ENCODE results near the gene PSMG4.

PSMG4 gene

DNA sequence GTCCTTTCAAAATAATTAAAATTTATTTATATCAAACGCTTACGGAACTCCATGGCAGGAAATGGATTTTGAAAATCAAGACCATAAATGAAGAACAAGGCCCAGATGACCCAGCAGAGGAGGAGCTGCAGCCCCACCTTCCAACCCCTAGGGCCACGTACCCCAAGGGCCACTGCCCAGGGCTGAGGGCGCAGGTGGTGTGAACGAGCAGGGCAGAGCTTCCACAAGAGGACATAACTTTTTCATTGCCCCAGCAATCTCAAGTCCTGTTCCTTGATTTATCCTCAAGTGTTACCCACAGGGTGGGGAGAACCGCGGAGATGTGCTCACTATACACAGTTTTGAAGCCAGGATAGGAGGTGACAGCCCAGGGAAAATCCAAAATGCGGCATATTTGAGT lies 42.8 kb downstream of the PSMG4 start:
- no peak overlapping the region for H3K9ac ChIP-seq (ENCODE audit: low read length)
- peaks cover 2% of the 10 kb centered on the region for H3K36me3 ChIP-seq (ENCODE audit: control insufficient read depth, insufficient read depth, low read length)
- H3K4me1 ChIP-seq (ENCODE audit: control insufficient read depth, insufficient read depth, low read length) = no peaks in the 10 kb centered on the region
- no peak overlapping the region for H3K4me3 ChIP-seq (ENCODE audit: low read length)
- H3K9me3 ChIP-seq (ENCODE audit: control insufficient read depth, low read length) = no peaks in the 10 kb centered on the region
- no peaks in the 10 kb centered on the region for H3K27me3 ChIP-seq (ENCODE audit: control insufficient read depth, insufficient read depth, low read length)

DNA sequence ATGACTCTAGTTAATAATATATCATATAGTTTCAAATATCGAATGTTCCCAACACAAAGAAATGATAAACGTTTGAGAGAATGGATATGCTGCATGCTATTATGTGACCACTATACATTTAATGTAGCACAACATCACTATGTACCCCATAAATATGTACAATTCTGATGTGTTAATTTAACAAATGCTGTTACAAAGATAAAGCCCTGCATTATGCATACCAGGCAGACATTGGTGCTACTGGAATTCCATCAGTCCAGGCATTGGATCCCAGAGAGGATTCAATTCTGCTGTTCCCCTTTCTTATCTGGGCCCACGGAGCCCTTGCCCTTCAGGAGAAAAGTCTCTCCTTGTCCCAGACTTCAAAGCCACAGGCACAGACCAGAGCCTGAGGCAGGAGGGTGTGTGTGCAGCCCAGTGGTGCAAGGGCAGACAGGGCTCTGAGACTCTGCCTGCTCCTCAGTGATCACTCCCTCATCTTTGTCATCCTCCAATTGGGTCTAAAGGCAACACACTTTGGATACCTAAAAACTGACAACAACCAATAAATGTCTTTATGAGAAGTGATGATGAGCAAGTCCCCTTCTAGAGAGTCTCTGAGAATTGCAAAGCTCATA lies 45.2 kb downstream of the PSMG4 start:
- Histone ChIP-seq H3K4me1 (ENCODE audit: control insufficient read depth, insufficient read depth, low read length) (no peaks in the 10 kb centered on the region), H3K9ac (ENCODE audit: low read length) (no peak overlapping the region), H3K4me3 (ENCODE audit: low read length) (no peak overlapping the region), H3K9me3 (ENCODE audit: control insufficient read depth, low read length) (no peaks in the 10 kb centered on the region), H3K36me3 (ENCODE audit: control insufficient read depth, insufficient read depth, low read length) (no peaks in the 10 kb centered on the region), H3K27me3 (ENCODE audit: control insufficient read depth, insufficient read depth, low read length) (no peaks in the 10 kb centered on the region)

- H3K9me3 ChIP-seq (ENCODE audit: control insufficient read depth, low read length) = no peaks in the 10 kb centered on the region
These were observed 45.9 kb downstream of the PSMG4 start for GRCh38 chr6:3304500-3305215.

GRCh38 chr6:3305216-3305565 lies 46.4 kb downstream of the PSMG4 start:
- Histone ChIP-seq H3K9me3 (ENCODE audit: control insufficient read depth, low read length) (no peaks in the 10 kb centered on the region), H3K36me3 (ENCODE audit: control insufficient read depth, insufficient read depth, low read length) (no peaks in the 10 kb centered on the region), H3K27me3 (ENCODE audit: control insufficient read depth, insufficient read depth, low read length) (no peaks in the 10 kb centered on the region), H3K9ac (ENCODE audit: low read length) (no peak overlapping the region), H3K4me3 (ENCODE audit: low read length) (no peak overlapping the region), H3K4me1 (ENCODE audit: control insufficient read depth, insufficient read depth, low read length) (peaks cover 1% of the 10 kb centered on the region)

More at GRCh38 chr6:3304500-3305215, 45.9 kb downstream of the PSMG4 start:
- Histone ChIP-seq H3K4me1 (ENCODE audit: control insufficient read depth, insufficient read depth, low read length) (no peaks in the 10 kb centered on the region), H3K36me3 (ENCODE audit: control insufficient read depth, insufficient read depth, low read length) (no peaks in the 10 kb centered on the region), H3K4me3 (ENCODE audit: low read length) (no peak overlapping the region), H3K27me3 (ENCODE audit: control insufficient read depth, insufficient read depth, low read length) (no peaks in the 10 kb centered on the region), H3K9ac (ENCODE audit: low read length) (no peak overlapping the region)

DNA sequence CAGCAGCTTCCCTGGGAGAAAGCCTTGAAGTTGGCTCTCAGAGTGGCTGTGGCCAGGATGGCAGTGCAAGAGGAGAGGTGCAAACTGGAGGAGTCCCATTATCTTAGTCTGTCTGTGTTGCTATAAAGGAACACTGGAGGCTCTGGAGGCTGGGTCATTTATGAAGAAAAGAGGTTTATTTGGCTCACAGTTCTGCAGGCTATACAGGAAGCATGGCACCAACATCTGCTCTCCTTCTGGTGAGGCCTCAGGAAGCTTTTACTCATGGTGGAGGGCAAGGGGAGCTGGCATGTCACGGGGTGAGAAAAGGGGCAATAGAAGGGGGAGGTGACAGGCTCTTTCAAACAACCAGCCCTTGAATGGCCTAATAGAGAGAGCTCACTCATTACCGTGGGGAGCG lies 47.1 kb downstream of the PSMG4 start:
- Histone ChIP-seq H3K4me3 (ENCODE audit: low read length) (no peak overlapping the region), H3K9me3 (ENCODE audit: control insufficient read depth, low read length) (no peaks in the 10 kb centered on the region), H3K4me1 (ENCODE audit: control insufficient read depth, insufficient read depth, low read length) (peaks cover 8% of the 10 kb centered on the region), H3K27me3 (ENCODE audit: control insufficient read depth, insufficient read depth, low read length) (no peaks in the 10 kb centered on the region), H3K36me3 (ENCODE audit: control insufficient read depth, insufficient read depth, low read length) (no peaks in the 10 kb centered on the region), H3K9ac (ENCODE audit: low read length) (no peak overlapping the region)

DNA sequence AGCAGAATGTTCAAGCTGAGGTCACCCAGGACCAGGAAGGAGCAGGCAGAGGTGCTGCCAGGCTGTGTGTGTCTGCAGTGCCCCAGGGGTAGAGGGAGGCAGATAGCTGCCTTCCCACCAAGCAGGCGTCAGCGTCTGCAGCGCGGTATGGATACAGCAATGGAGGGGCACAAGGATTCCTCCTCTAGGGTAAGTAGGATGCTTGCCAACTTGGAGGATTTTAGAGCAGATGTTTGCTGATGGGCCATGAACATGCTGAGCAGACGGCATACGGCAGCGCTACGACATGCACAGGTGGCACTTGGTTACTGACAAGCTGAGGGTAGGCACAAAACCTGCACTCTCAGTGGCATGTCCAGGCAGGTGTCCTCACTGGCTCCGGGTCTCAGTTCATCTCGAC lies 48.1 kb downstream of the PSMG4 start:
- Histone ChIP-seq H3K36me3 (ENCODE audit: control insufficient read depth, insufficient read depth, low read length) (no peaks in the 10 kb centered on the region), H3K9me3 (ENCODE audit: control insufficient read depth, low read length) (no peaks in the 10 kb centered on the region), H3K27me3 (ENCODE audit: control insufficient read depth, insufficient read depth, low read length) (no peaks in the 10 kb centered on the region), H3K4me3 (ENCODE audit: low read length) (no peak overlapping the region), H3K9ac (ENCODE audit: low read length) (no peak overlapping the region), H3K4me1 (ENCODE audit: control insufficient read depth, insufficient read depth, low read length) (peaks cover 12% of the 10 kb centered on the region)

DNA sequence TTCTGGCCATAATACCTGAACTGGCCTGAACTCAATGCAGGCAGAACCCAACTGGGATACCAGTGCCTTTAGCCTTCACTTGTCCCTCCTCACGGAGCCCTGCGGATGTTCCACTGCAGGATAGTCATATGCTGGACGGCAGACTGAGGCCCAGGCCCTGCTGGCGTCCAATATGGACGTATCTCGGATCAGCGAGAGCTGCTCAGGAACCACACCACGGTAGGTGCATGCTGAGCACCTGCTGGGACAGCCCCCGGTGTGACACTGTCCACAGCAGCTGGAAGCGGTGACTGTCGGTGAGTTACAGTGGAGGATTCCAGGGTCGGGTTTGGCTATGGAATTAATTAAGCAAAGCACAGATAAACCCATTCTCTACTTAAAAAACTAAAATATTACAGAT lies 48.7 kb downstream of the PSMG4 start:
- Histone ChIP-seq H3K36me3 (ENCODE audit: control insufficient read depth, insufficient read depth, low read length) (no peaks in the 10 kb centered on the region), H3K27me3 (ENCODE audit: control insufficient read depth, insufficient read depth, low read length) (no peaks in the 10 kb centered on the region), H3K4me3 (ENCODE audit: low read length) (no peak overlapping the region), H3K9ac (ENCODE audit: low read length) (no peak overlapping the region), H3K4me1 (ENCODE audit: control insufficient read depth, insufficient read depth, low read length) (peaks cover 12% of the 10 kb centered on the region), H3K9me3 (ENCODE audit: control insufficient read depth, low read length) (no peaks in the 10 kb centered on the region)

- H3K9ac ChIP-seq (ENCODE audit: low read length) = no peak overlapping the region
- peaks cover 12% of the 10 kb centered on the region for H3K4me1 ChIP-seq (ENCODE audit: control insufficient read depth, insufficient read depth, low read length)
These were observed 49.4 kb downstream of the PSMG4 start for GRCh38 chr6:3308106-3308505.

GRCh38 chr6:3309391-3310050 lies 50.8 kb downstream of the PSMG4 start:
- Histone ChIP-seq H3K9me3 (ENCODE audit: control insufficient read depth, low read length) (no peaks in the 10 kb centered on the region), H3K4me3 (ENCODE audit: low read length) (no peak overlapping the region), H3K27me3 (ENCODE audit: control insufficient read depth, insufficient read depth, low read length) (no peaks in the 10 kb centered on the region), H3K36me3 (ENCODE audit: control insufficient read depth, insufficient read depth, low read length) (no peaks in the 10 kb centered on the region), H3K9ac (ENCODE audit: low read length) (no peak overlapping the region), H3K4me1 (ENCODE audit: control insufficient read depth, insufficient read depth, low read length) (peaks cover 12% of the 10 kb centered on the region)

More at GRCh38 chr6:3308106-3308505, 49.4 kb downstream of the PSMG4 start:
- no peaks in the 10 kb centered on the region for H3K9me3 ChIP-seq (ENCODE audit: control insufficient read depth, low read length)
- no peaks in the 10 kb centered on the region for H3K27me3 ChIP-seq (ENCODE audit: control insufficient read depth, insufficient read depth, low read length)
- no peak overlapping the region for H3K4me3 ChIP-seq (ENCODE audit: low read length)
- no peaks in the 10 kb centered on the region for H3K36me3 ChIP-seq (ENCODE audit: control insufficient read depth, insufficient read depth, low read length)

GRCh38 chr6:3310051-3310448 lies 51.3 kb downstream of the PSMG4 start:
- Histone ChIP-seq H3K4me1 (ENCODE audit: control insufficient read depth, insufficient read depth, low read length) (peaks cover 12% of the 10 kb centered on the region), H3K27me3 (ENCODE audit: control insufficient read depth, insufficient read depth, low read length) (no peaks in the 10 kb centered on the region), H3K9me3 (ENCODE audit: control insufficient read depth, low read length) (no peaks in the 10 kb centered on the region), H3K4me3 (ENCODE audit: low read length) (no peak overlapping the region), H3K9ac (ENCODE audit: low read length) (no peak overlapping the region), H3K36me3 (ENCODE audit: control insufficient read depth, insufficient read depth, low read length) (no peaks in the 10 kb centered on the region)

GRCh38 chr6:3310703-3311102 lies 52.0 kb downstream of the PSMG4 start:
- Histone ChIP-seq H3K9me3 (ENCODE audit: control insufficient read depth, low read length) (no peaks in the 10 kb centered on the region), H3K36me3 (ENCODE audit: control insufficient read depth, insufficient read depth, low read length) (no peaks in the 10 kb centered on the region), H3K9ac (ENCODE audit: low read length) (no peak overlapping the region), H3K4me1 (ENCODE audit: control insufficient read depth, insufficient read depth, low read length) (peaks cover 12% of the 10 kb centered on the region), H3K27me3 (ENCODE audit: control insufficient read depth, insufficient read depth, low read length) (no peaks in the 10 kb centered on the region), H3K4me3 (ENCODE audit: low read length) (no peak overlapping the region)

GRCh38 chr6:3311826-3312225 lies 53.1 kb downstream of the PSMG4 start:
- no peaks in the 10 kb centered on the region for H3K27me3 ChIP-seq (ENCODE audit: control insufficient read depth, insufficient read depth, low read length)
- no peak overlapping the region for H3K9ac ChIP-seq (ENCODE audit: low read length)
- H3K4me3 ChIP-seq (ENCODE audit: low read length) = no peak overlapping the region
- no peaks in the 10 kb centered on the region for H3K36me3 ChIP-seq (ENCODE audit: control insufficient read depth, insufficient read depth, low read length)
- peaks cover 12% of the 10 kb centered on the region for H3K4me1 ChIP-seq (ENCODE audit: control insufficient read depth, insufficient read depth, low read length)
- H3K9me3 ChIP-seq (ENCODE audit: control insufficient read depth, low read length) = no peaks in the 10 kb centered on the region
